Coronary artery (tissue), 2 donors: ENCODE results near the gene ASCC2.

ENCODE experiments used
- DNase-seq: peaks from one replicate; pipeline ENCODE4 v3.0.0-alpha.2; 2017; ENCODE audit warnings: low spot score
- H3K27ac ChIP-seq, 2 donors: fragments of 200-600 bp; sonication (generic); one replicate each; pipeline ENCODE4 v1.5.1; 2016 to 2019
- H3K4me3 ChIP-seq: fragments of 200-600 bp; sonication (generic); 2 replicates; pipeline ENCODE4 v1.5.1; 2016; ENCODE audit warnings: mild to moderate bottlenecking, moderate library complexity
- CTCF ChIP-seq: fragments of 200-600 bp; sonication (generic); IDR thresholded peaks from one replicate; pipeline ENCODE4 v1.5.1; 2019; ENCODE audit warnings: antibody characterized with exemption

The ASCC2 gene

GRCh38 chr22:29741926-29742325, 96.1 kb downstream of the ASCC2 start:
- TF ChIP-seq CTCF, result no peak
- H3K27ac ChIP-seq, result no peak overlapping the region
- no peak overlapping the region for H3K4me3 ChIP-seq
- no peak for DNase-seq

GRCh38 chr22:29740216-29740615, 97.9 kb downstream of the ASCC2 start:
- Histone ChIP-seq H3K4me3 (no peak overlapping the region), H3K27ac (no peak overlapping the region)
- no peak for DNase-seq
- no peak for TF ChIP-seq CTCF

GRCh38 chr22:29739346-29739875, 98.7 kb downstream of the ASCC2 start:
- no peak for TF ChIP-seq CTCF
- no peak for DNase-seq
- Histone ChIP-seq H3K27ac (no peak overlapping the region), H3K4me3 (no peak overlapping the region)
